HG02588 (cell line): ENCODE results near the gene TGM3.

Experiments
- ATAC-seq: cut with Tn5 transposase; IDR thresholded peaks from one replicate; pipeline ENCODE4 v1.9.1; 2021; ENCODE audit warnings: mild to moderate bottlenecking, moderate library complexity; ENCODE audit not compliant: unreplicated experiment

Gene TGM3

DNA sequence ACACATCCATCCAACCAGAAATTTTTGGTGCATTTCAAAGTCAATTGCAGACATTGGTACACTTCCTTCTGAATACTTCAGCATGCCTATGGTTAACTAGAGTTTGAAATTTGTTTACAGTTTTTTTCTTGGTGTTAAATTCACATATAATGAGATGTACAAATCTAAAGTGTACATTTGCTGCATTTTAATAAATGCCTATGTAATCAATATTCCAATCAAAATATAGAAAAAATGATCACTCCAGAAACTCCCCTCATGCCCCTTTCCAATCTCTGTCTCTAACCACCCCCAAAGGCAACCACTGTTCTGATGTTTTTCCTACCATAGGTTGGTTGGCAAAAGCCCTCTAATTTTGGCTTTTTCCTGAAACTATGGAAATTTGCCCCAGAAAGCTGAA lies 77.3 kb downstream of the TGM3 start:
- ATAC-seq, result no peak

DNA sequence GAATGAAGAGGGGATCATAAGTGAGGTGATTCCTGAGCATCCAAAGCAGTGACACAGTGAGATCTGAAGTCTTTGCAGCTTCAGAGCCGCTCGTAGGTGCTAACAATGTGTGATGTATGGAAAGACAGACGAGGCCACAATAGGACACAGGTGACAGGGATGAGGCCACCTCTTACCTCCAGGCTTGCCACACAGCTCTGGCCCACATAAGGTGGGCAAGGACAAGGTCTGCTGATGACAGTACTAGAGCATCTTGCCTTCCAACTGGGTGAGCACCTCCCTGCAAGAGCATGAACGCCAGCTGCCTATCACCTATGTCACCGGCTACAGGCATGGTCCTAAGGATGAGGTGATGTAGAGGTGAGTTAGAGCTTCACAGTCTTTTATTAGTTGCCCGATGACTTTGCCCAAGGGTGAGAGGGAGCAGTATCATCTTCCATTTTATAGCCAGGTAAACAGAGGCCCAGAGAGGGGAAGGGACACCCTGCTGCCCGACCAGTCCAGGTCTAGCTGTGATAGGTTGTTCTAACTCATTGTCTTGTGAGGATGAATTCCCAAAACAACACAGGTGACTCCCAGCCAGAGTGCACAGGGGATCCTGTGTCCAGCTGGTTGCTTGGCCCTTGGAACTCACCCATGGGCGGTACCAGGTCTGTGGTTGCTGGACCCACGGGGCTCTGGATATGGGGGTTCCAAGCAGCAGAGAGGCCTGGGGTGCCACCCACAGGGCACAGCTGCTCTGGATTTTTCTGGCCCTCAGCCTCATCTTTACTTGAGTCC lies 78.7 kb downstream of the TGM3 start:
- no peak for ATAC-seq

DNA sequence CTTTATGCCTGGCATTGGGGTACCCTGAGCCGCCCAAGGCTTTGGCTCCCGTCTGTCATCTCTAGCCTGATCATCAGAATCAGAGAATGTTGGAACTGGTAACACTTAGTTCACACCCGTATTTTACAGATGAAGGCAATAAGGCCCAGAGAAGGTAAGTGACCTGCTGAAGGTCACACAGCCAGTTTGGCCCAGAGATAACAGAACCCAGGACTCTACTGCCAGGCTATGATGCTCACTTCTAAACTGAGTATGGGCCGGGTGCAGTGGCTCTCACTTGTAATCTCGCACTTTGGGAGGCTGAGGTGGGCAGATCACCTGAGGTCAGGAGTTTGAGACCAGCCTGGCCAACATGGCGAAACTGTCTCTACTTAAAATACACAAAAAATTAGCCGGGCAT lies 83.1 kb downstream of the TGM3 start:
- no peak for ATAC-seq

DNA sequence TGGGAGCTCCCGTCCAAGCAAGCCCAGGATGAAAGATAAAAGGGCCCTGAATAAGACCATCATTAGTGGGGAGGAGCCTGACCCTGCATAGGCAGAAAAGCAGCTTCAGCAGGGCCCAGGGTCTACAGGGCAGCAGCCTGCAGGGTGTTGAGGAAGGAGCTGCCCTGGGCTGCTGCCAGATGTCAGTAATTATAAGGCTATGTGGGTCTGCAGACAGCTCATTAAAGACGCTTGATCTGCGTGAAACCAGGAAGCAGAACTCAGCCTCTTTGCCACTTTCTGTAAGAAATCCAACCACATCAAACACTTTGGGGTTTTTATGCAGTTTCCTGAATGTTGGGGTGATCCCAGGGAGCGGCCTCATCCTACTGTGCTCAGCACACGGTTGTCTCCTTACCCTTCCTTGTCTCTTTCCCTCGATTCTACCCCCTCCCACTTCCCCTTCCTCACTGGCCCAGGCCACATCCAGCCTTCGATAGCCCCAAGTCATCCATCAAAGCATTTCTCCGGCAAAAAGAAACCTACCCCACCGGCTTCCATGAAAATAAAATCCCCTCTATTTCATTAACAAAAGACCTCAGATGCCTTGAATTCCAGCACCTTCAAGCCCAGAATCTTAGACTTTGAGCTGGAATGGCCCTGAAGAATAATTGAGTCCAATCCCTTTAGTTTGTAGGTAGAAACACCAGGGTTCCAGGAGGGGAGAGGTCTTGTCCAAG lies 83.9 kb downstream of the TGM3 start:
- ATAC-seq, result no peak

DNA sequence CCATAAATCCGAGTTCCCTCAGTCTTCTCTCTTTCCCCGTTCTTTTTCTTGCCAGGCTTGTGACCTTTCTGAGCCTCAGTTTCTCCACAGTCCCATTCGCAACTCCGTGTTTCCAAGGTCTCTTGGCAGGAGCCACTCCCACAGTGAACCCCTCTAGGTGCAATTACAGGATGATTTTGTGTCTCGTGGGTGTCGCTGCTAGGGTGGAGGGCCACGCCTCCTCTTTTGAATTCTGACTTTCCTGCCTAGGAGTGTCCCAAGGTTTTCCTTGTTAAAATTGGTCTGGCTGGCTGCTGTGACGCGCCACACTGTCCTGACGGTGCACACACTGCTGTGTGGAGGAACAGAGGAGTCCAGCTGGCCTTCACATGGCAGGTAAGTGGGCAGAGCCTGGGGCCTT lies 84.8 kb downstream of the TGM3 start, which contains the start of gene TGM6:
TSS of gene TGM6 (plus strand) at position 301 of the 400 bp plus-strand sequence. CDS start at position 369, 68 bp downstream.
- ATAC-seq, result no peak

DNA sequence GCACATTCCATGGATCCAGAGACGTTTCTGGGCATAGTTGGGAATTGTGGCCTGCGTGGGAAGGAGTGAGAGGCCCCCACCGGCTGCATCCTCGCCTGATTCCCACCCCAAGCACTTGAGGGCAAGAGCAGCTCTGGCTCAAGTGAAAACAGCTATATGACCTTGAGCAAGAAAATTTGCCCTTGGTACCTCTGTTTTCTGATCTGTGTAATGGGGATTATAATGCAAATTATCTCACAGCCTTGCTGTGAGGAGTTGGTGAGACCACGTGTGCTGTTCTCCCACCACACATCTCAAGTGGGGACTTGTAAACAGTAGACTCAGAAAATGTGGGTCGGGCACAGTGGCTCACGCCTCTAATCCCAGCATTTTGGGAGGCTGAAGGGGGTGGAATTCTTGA lies 85.5 kb downstream of the TGM3 start:
- no peak for ATAC-seq

DNA sequence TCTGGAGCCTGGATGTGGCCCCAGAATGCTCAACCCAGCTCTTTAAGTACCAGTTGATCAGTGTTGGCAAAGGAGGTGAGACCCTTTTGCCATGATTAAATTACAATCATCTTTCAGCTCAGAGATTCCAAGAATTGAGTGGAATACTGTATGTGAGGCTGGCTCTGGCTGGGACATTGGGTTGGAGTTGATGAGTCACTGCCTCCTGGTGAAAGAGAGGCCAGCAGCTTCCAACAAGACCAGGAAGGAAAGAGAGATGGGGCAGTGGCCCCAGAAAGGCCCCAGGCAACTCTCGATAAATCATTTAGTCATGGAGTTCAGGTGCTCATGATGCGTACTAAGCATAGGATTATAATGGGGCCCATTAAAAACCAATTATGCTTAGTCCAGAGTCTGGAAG lies 87.0 kb downstream of the TGM3 start:
- no peak for ATAC-seq

DNA sequence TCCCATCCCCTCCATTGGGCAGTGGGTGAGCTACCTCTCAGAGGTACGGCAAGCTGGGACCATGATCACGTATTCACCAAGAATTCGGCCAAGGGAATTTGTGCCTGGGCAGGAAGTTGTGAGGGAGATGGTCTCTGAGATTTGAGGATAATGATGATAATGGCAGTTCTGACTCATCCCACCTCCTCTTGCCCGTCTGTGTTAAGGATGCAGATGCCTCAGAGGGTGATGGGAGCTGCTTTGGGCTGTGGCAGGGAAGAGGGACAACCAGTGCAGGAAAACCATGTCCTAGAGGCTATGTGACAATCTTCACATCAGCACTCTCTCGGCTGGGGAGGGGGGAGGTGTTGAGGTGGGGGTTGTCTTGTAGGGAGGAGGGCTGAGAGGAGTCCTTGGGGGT lies 89.2 kb downstream of the TGM3 start:
- ATAC-seq, result no peak

DNA sequence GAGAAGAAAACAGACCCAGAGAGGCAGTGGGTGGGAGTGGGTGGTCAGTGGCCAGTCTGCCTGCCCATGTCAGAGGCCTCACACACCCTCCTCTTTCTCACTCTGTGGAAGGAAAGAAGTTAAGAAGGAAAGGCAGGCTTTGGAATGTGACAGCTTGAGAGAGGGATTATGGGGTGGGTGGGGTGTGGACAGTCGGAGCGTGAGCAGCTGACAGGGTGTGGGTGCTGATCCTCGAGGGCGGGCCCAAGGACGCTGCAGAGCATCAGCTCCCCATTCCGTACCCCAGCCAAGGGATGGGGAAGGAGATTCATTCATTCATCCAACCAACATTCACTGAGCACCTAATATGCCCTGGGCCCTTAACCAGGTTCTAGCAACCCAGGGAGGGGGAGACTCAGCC lies 89.7 kb downstream of the TGM3 start:
- ATAC-seq, result no peak

DNA sequence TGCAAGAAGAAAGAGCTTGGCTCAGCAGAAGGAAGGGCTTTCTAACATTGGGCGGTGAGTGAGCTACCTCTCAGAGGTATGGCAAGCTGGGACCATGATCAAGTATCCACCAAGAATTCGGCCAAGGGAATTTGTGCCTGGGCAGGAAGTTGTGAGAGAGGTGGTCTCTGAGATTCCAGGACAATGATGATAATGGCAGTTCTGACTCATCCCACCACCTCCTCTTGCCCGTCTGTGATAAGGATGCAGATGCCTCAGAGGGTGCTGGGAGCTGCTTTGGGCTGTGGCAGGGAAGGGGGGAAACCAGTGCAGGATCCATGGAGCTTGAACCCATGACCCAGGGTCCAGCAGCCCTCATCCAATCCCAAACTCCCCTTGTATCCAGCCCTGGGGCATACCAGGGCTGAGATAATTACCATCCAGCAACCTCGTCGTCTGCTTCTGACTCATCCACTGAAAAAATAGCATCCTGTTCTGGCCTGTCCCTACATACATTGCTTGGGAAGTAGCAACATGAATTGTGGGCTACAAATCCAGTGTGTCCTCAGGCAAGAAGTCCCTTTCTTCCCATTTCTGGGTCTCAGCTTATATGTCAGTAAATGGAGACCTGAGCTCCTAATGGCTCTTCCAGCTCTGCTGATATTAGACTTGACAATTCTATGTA lies 90.8 kb downstream of the TGM3 start:
- ATAC-seq, result no peak

DNA sequence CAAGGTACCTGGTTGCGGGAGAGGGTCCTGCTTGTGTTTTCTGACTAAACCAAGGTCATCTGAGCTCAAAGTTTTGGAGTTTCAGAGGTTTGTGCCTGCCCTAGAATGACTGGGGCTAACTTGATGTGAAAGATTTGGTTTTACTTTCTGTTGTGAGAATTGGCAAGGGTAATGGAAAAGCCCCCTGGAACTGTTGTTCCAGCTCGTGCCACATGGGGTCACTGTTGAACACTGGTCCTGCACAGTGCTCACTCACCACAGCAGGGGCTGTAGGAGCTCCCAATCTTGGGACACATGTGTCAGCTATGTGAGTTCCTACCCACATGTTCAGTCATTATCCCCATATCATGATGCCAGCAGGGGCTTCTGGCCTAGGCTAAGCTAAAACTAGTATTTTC lies 91.4 kb downstream of the TGM3 start:
- no peak for ATAC-seq

DNA sequence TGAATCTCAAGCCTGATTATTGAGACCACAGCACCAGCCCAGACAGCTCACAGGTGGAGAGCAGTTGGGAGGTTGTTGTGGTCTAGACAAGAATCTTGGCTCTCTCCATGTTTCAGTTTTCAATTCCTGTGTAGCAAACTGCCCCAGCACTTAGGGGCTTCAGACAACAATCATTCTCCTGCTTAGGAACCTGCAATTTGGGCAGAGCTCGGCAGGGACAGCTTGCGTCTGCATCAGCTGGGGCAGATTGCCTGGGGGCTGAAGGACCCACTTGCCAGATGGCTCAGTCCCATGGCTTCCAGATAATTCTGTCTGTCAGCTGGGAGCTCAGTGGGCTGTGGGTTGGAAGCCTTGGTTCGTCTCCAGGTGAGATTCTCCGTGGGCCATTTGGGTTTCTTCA lies 91.8 kb downstream of the TGM3 start:
- ATAC-seq, result no peak
